ENCODE measurements around the gene STIM2.

Gene STIM2

GRCh38 chr4:26978387-26979053 lies 117.9 kb downstream of the STIM2 start:
- Histone ChIP-seq H2BK15ac (ENCODE audit: low read length) (no peak overlapping the region), H3K4me1 (ENCODE audit: control insufficient read depth in 2 of 2, insufficient read depth in 1 of 2, low read depth in 1 of 2, low read length in 2 of 2) (peaks cover 0 to 3% of the 10 kb centered on the region in 2 donors), H2BK120ac (ENCODE audit: low read depth, low read length) (no peak overlapping the region), H3K4ac (ENCODE audit: low read length) (no peak overlapping the region), H3K27ac (replicated peaks; ENCODE audit: low read length) (no peak overlapping the region), H2BK12ac (ENCODE audit: low read length) (no peak overlapping the region), H3K9me3 (replicated peaks in 1 of 2; ENCODE audit: control insufficient read depth in 2 of 2, insufficient read depth in 1 of 2, low read depth in 1 of 2, low read length in 2 of 2) (no peaks in the 10 kb centered on the region), H3K4me2 (ENCODE audit: insufficient read depth, low read length, poor library complexity, severe bottlenecking) (no peak overlapping the region), H3K9ac (ENCODE audit: low read depth, low read length, poor library complexity) (no peak overlapping the region), H3K79me1 (ENCODE audit: low read depth, low read length) (no peaks in the 10 kb centered on the region), H2AK5ac (ENCODE audit: low read depth, low read length) (no peak overlapping the region), H3K23ac (ENCODE audit: low read depth, low read length, poor library complexity) (no peak overlapping the region), H4K8ac (ENCODE audit: low read depth, low read length) (no peak overlapping the region), H3K36me3 (replicated peaks in 1 of 2; ENCODE audit: control insufficient read depth in 2 of 2, insufficient read depth in 2 of 2, low read length in 2 of 2) (peaks cover 0 to 3% of the 10 kb centered on the region in 2 donors), H3K4me3 (ENCODE audit: low read length in 2 of 2) (no peak overlapping the region), H4K91ac (ENCODE audit: low read depth, low read length, poor library complexity) (no peak overlapping the region), H2BK5ac (ENCODE audit: low read length) (no peak overlapping the region), H2AFZ (ENCODE audit: low read length) (no peak overlapping the region), H3K27me3 (ENCODE audit: control insufficient read depth in 3 of 3, insufficient read depth in 3 of 3, low read depth in 1 of 3, low read length in 3 of 3) (no peaks in the 10 kb centered on the region), H3K18ac (ENCODE audit: low read length) (no peak overlapping the region), H3K14ac (ENCODE audit: low read length) (no peak overlapping the region)
- no peak for DNase-seq (ENCODE audit: low spot score)
- WGBS, 2 donors (ENCODE audit: extremely low coverage in 2 of 2, insufficient read length in 2 of 2, insufficient replicate concordance in 1 of 2): no CpG with 5 or more reads among the region's 2 CpGs

DNA sequence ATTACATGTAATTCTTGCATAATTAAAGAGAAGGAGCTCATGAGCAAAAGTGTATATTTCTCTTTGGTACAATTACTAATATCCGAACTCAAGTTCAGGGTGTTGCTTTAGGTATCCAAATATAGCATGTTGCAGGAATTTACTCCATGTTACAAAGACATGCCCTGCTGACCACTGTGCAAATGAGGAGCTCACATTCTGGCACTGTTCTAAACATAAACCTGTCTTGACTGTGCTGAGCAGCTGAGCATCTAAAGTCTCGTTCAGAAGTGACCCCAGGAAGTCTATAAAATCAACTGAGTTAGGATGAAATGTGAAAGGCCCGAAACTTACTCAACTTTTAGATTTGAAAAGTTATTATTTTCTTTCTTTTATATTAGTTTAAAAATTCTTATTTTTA lies 124.3 kb downstream of the STIM2 start:
- Histone ChIP-seq H2AK5ac (ENCODE audit: low read depth, low read length) (no peak overlapping the region), H2BK5ac (ENCODE audit: low read length) (no peak overlapping the region), H2AFZ (ENCODE audit: low read length) (no peak overlapping the region), H2BK15ac (ENCODE audit: low read length) (no peak overlapping the region), H3K36me3 (replicated peaks in 1 of 2; ENCODE audit: control insufficient read depth in 2 of 2, insufficient read depth in 2 of 2, low read length in 2 of 2) (no peaks in the 10 kb centered on the region), H2BK120ac (ENCODE audit: low read depth, low read length) (no peak overlapping the region), H3K4me3 (ENCODE audit: low read length in 2 of 2) (no peak overlapping the region), H3K9me3 (replicated peaks in 1 of 2; ENCODE audit: control insufficient read depth in 2 of 2, insufficient read depth in 1 of 2, low read depth in 1 of 2, low read length in 2 of 2) (no peaks in the 10 kb centered on the region), H3K4ac (ENCODE audit: low read length) (no peak overlapping the region), H4K91ac (ENCODE audit: low read depth, low read length, poor library complexity) (no peak overlapping the region), H3K4me1 (ENCODE audit: control insufficient read depth in 2 of 2, insufficient read depth in 1 of 2, low read depth in 1 of 2, low read length in 2 of 2) (peaks cover 4% of the 10 kb centered on the region in 2 donors), H3K27me3 (ENCODE audit: control insufficient read depth in 3 of 3, insufficient read depth in 3 of 3, low read depth in 1 of 3, low read length in 3 of 3) (no peaks in the 10 kb centered on the region), H4K8ac (ENCODE audit: low read depth, low read length) (no peak overlapping the region), H2BK12ac (ENCODE audit: low read length) (no peak overlapping the region), H3K18ac (ENCODE audit: low read length) (no peak overlapping the region), H3K14ac (ENCODE audit: low read length) (no peak overlapping the region), H3K79me1 (ENCODE audit: low read depth, low read length) (no peaks in the 10 kb centered on the region), H3K23ac (ENCODE audit: low read depth, low read length, poor library complexity) (no peak overlapping the region), H3K4me2 (ENCODE audit: insufficient read depth, low read length, poor library complexity, severe bottlenecking) (no peak overlapping the region), H3K27ac (replicated peaks; ENCODE audit: low read length) (no peak overlapping the region), H3K9ac (ENCODE audit: low read depth, low read length, poor library complexity) (no peak overlapping the region)
- DNase-seq (ENCODE audit: low spot score): no peak
- whole genome bisulfite sequencing, 2 donors (ENCODE audit: extremely low coverage in 2 of 2, insufficient read length in 2 of 2, insufficient replicate concordance in 1 of 2): no CpG with 5 or more reads among the region's 3 CpGs

GRCh38 chr4:26985873-26986272 lies 125.2 kb downstream of the STIM2 start:
- Histone ChIP-seq H3K23ac (ENCODE audit: low read depth, low read length, poor library complexity) (no peak overlapping the region), H3K27me3 (ENCODE audit: control insufficient read depth in 3 of 3, insufficient read depth in 3 of 3, low read depth in 1 of 3, low read length in 3 of 3) (no peaks in the 10 kb centered on the region), H2BK15ac (ENCODE audit: low read length) (no peak overlapping the region), H2BK5ac (ENCODE audit: low read length) (no peak overlapping the region), H2BK12ac (ENCODE audit: low read length) (no peak overlapping the region), H3K4me2 (ENCODE audit: insufficient read depth, low read length, poor library complexity, severe bottlenecking) (no peak overlapping the region), H2AK5ac (ENCODE audit: low read depth, low read length) (no peak overlapping the region), H3K79me1 (ENCODE audit: low read depth, low read length) (no peaks in the 10 kb centered on the region), H3K4me3 (ENCODE audit: low read length in 2 of 2) (no peak overlapping the region), H3K18ac (ENCODE audit: low read length) (no peak overlapping the region), H3K4ac (ENCODE audit: low read length) (no peak overlapping the region), H2AFZ (ENCODE audit: low read length) (no peak overlapping the region), H4K91ac (ENCODE audit: low read depth, low read length, poor library complexity) (no peak overlapping the region), H3K36me3 (replicated peaks in 1 of 2; ENCODE audit: control insufficient read depth in 2 of 2, insufficient read depth in 2 of 2, low read length in 2 of 2) (no peaks in the 10 kb centered on the region), H3K14ac (ENCODE audit: low read length) (no peak overlapping the region), H3K9me3 (replicated peaks in 1 of 2; ENCODE audit: control insufficient read depth in 2 of 2, insufficient read depth in 1 of 2, low read depth in 1 of 2, low read length in 2 of 2) (peaks cover 0 to 3% of the 10 kb centered on the region in 2 donors), H3K27ac (replicated peaks; ENCODE audit: low read length) (no peak overlapping the region), H3K4me1 (ENCODE audit: control insufficient read depth in 2 of 2, insufficient read depth in 1 of 2, low read depth in 1 of 2, low read length in 2 of 2) (peaks cover 4% of the 10 kb centered on the region in 2 donors), H3K9ac (ENCODE audit: low read depth, low read length, poor library complexity) (no peak overlapping the region), H4K8ac (ENCODE audit: low read depth, low read length) (no peak overlapping the region), H2BK120ac (ENCODE audit: low read depth, low read length) (no peak overlapping the region)
- no CpG with 5 or more reads among the region's 3 CpGs for WGBS, 2 donors (ENCODE audit: extremely low coverage in 2 of 2, insufficient read length in 2 of 2, insufficient replicate concordance in 1 of 2)
- no peak for DNase-seq (ENCODE audit: low spot score)

DNA sequence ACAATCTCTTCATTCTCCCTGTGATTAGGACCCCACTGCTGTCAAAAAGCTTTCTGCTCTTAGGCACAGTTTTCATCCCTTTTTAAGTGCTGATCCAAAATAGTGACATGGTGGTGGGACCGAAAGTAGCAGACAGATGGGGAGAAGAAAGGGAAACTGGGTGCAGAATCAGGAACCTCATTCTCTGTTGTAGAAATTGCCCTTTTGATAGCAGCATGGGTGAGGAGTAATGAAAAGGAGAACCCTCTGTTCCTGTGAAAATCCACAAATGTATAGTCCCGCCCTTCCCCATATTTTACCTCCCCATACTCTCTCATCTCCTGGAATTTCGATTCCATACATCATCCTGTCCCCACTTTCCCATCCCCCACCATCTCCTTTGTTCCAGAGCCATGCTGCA lies 126.5 kb downstream of the STIM2 start:
- H3K4ac ChIP-seq (ENCODE audit: low read length): no peak overlapping the region
- H3K79me1 ChIP-seq (ENCODE audit: low read depth, low read length): no peaks in the 10 kb centered on the region
- peaks cover 4% of the 10 kb centered on the region in 2 donors for H3K4me1 ChIP-seq (ENCODE audit: control insufficient read depth in 2 of 2, insufficient read depth in 1 of 2, low read depth in 1 of 2, low read length in 2 of 2)
- no peak overlapping the region for H3K14ac ChIP-seq (ENCODE audit: low read length)
- no peak overlapping the region for H2AK5ac ChIP-seq (ENCODE audit: low read depth, low read length)
- no peak overlapping the region for H3K4me2 ChIP-seq (ENCODE audit: insufficient read depth, low read length, poor library complexity, severe bottlenecking)
- no peak overlapping the region for H3K27ac ChIP-seq (replicated peaks; ENCODE audit: low read length)
- no CpG with 5 or more reads among the region's 3 CpGs for WGBS, 2 donors (ENCODE audit: extremely low coverage in 2 of 2, insufficient read length in 2 of 2, insufficient replicate concordance in 1 of 2)
- H4K8ac ChIP-seq (ENCODE audit: low read depth, low read length): no peak overlapping the region
- no peaks in the 10 kb centered on the region for H3K27me3 ChIP-seq (ENCODE audit: control insufficient read depth in 3 of 3, insufficient read depth in 3 of 3, low read depth in 1 of 3, low read length in 3 of 3)
- DNase-seq (ENCODE audit: low spot score): no peak
- no peak overlapping the region for H3K18ac ChIP-seq (ENCODE audit: low read length)
- H2BK5ac ChIP-seq (ENCODE audit: low read length): no peak overlapping the region
- no peak overlapping the region for H2BK15ac ChIP-seq (ENCODE audit: low read length)
- no peak overlapping the region for H2AFZ ChIP-seq (ENCODE audit: low read length)
- H3K9me3 ChIP-seq (replicated peaks in 1 of 2; ENCODE audit: control insufficient read depth in 2 of 2, insufficient read depth in 1 of 2, low read depth in 1 of 2, low read length in 2 of 2): peaks cover 0 to 3% of the 10 kb centered on the region in 2 donors
- no peak overlapping the region for H3K23ac ChIP-seq (ENCODE audit: low read depth, low read length, poor library complexity)
- H3K36me3 ChIP-seq (replicated peaks in 1 of 2; ENCODE audit: control insufficient read depth in 2 of 2, insufficient read depth in 2 of 2, low read length in 2 of 2): no peaks in the 10 kb centered on the region
- H4K91ac ChIP-seq (ENCODE audit: low read depth, low read length, poor library complexity): no peak overlapping the region
- H3K9ac ChIP-seq (ENCODE audit: low read depth, low read length, poor library complexity): no peak overlapping the region
- H2BK12ac ChIP-seq (ENCODE audit: low read length): no peak overlapping the region
- no peak overlapping the region for H2BK120ac ChIP-seq (ENCODE audit: low read depth, low read length)
- no peak overlapping the region for H3K4me3 ChIP-seq (ENCODE audit: low read length in 2 of 2)
